ENCODE measurements around the gene CAVIN2. TPM values are rescaled to one million over a fixed set of nuclear protein-coding genes. Genes with fewer than 3 reads are reported as not detected.

The CAVIN2 gene
- polyA plus RNA-seq, 1 experiment = 3.5 TPM

- no peak for DNase-seq (ENCODE audit: low read depth)
- CTCF ChIA-PET = interaction anchor here (1.4 kb wide), 1 partner anchor 23 kb away, joined by 4 read pairs; no protein-coding TSS in a partner anchor
- TF ChIP-seq CTCF (IDR thresholded peaks at IDR 0.05; ENCODE audit: insufficient read depth, low read depth, low read length) = no peak
- Histone ChIP-seq H3K36me3 (ENCODE audit: control insufficient read depth, insufficient read depth, low read length) (no peaks in the 10 kb centered on the region), H3K4me3 (ENCODE audit: low read depth, low read length) (no peak overlapping the region), H3K27me3 (ENCODE audit: control insufficient read depth, insufficient read depth, low read length) (no peaks in the 10 kb centered on the region)
- POLR2A ChIA-PET = no interaction called here
These were observed 11.1 kb downstream of the CAVIN2 start for GRCh38 chr2:191835539-191836350.

GRCh38 chr2:191835100-191835499 is 11.8 kb downstream of the CAVIN2 start:
- no peaks in the 10 kb centered on the region for H3K27me3 ChIP-seq (ENCODE audit: control insufficient read depth, insufficient read depth, low read length)
- TF ChIP-seq CTCF (IDR thresholded peaks at IDR 0.05; ENCODE audit: insufficient read depth, low read depth, low read length) = no peak
- CTCF ChIA-PET = interaction anchor here (1.4 kb wide), 1 partner anchor 23 kb away, joined by 4 read pairs; no protein-coding TSS in a partner anchor
- no peak overlapping the region for H3K4me3 ChIP-seq (ENCODE audit: low read depth, low read length)
- POLR2A ChIA-PET = no interaction called here
- DNase-seq (ENCODE audit: low read depth) = no peak
- no peaks in the 10 kb centered on the region for H3K36me3 ChIP-seq (ENCODE audit: control insufficient read depth, insufficient read depth, low read length)

- no peak overlapping the region for H3K4me3 ChIP-seq (ENCODE audit: low read depth, low read length)
- ChIA-PET POLR2A (no interaction called here), CTCF (no interaction called here)
- H3K27me3 ChIP-seq (ENCODE audit: control insufficient read depth, insufficient read depth, low read length) = no peaks in the 10 kb centered on the region
- no peaks in the 10 kb centered on the region for H3K36me3 ChIP-seq (ENCODE audit: control insufficient read depth, insufficient read depth, low read length)
- DNase-seq (ENCODE audit: low read depth) = no peak
- TF ChIP-seq CTCF (IDR thresholded peaks at IDR 0.05; ENCODE audit: insufficient read depth, low read depth, low read length) = no peak
These were observed 13.5 kb downstream of the CAVIN2 start for GRCh38 chr2:191833356-191833755.

- CTCF ChIA-PET = no interaction called here
- no peaks in the 10 kb centered on the region for H3K36me3 ChIP-seq (ENCODE audit: control insufficient read depth, insufficient read depth, low read length)
These were observed 14.2 kb downstream of the CAVIN2 start for GRCh38 chr2:191832668-191833067.

More at GRCh38 chr2:191832668-191833067, 14.2 kb downstream of the CAVIN2 start:
- no peak for DNase-seq (ENCODE audit: low read depth)
- no peak for TF ChIP-seq CTCF (IDR thresholded peaks at IDR 0.05; ENCODE audit: insufficient read depth, low read depth, low read length)
- H3K4me3 ChIP-seq (ENCODE audit: low read depth, low read length) = no peak overlapping the region
- H3K27me3 ChIP-seq (ENCODE audit: control insufficient read depth, insufficient read depth, low read length) = no peaks in the 10 kb centered on the region
- POLR2A ChIA-PET = no interaction called here

Data from BJ (cell line).